HG03558 (cell line): ENCODE results near the gene SPATA9.
"Not testable (repeated sequence)": the region's sequence is repeated elsewhere in the genome, so short reads cannot be mapped to it uniquely, and the experiment has no call there.

Source experiments
- ATAC-seq: cut with Tn5 transposase; IDR thresholded peaks from one replicate; pipeline ENCODE4 v1.9.1; 2021; ENCODE audit warnings: moderate number of reproducible peaks; ENCODE audit not compliant: unreplicated experiment; ENCODE audit errors: extremely low read depth

Gene SPATA9

DNA sequence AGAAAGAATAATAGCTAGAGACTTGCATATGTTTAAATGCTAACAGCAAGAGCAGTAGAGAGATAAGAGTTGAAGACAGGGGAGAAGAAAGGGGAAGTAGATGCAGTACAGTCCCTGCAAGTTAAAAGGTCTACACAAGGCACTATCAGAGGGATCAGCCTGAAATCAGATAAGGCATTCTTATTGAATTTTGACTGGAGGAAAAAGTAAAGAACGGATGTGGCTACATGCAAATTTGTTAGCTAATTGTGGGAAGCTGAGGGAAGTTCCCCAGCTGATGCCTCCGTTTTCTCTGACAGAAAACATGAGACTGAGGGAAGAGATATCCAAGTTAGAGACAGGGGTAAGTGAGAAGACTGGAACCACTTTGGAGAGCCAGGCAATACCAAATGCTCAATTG, 35.4 kb upstream of the SPATA9 start:
- peak; percentile 63 for ATAC-seq

DNA sequence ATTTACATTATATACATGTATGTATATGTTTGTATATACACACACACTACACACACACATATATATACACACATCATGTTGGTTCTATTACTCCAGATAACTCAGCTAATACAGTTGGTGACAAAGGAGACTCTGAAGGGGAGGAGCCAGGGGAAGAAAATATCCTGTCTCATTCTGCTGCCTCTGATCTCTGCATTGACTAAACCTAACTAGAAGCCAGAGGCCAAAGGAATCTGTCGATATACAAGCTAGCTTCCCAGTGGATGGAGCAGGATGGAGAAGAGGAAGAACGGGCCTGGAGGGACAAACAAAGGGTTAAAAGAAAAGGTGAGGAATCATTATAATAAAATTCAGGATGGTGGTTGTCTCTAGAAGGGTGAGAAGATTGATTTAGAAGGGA, 34.6 kb upstream of the SPATA9 start:
- no peak for ATAC-seq

DNA sequence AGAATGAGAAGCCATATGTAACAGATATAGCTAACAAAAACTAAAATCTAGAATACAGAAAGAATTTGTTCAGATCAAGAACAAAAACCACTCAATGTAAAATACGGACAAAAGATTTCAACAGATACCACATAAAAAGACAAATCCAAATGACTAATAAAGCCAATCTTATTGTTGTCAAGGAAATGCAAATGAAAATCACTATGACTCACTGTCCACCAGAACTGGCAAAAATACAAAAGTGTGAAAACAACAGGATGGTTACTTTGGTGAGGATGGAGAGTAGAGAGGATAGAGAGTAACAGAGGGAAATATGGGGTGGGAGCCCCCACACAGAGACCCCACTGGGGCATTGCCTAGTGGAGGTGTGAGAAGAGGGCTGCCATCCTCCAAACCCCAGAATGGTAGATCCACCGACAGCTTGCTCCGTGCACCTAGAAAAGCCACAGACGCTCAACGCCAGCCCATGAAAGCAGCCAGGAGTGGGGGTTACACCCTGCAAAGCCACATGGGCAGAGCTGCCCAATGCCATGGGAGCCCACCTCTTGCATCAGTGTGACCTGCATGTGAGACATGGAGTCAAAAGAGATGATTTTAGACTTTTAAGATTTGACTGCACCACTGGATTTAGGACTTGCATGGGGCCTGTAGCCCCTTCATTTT, 33.1 kb upstream of the SPATA9 start:
- ATAC-seq, result peak; percentile 31

DNA sequence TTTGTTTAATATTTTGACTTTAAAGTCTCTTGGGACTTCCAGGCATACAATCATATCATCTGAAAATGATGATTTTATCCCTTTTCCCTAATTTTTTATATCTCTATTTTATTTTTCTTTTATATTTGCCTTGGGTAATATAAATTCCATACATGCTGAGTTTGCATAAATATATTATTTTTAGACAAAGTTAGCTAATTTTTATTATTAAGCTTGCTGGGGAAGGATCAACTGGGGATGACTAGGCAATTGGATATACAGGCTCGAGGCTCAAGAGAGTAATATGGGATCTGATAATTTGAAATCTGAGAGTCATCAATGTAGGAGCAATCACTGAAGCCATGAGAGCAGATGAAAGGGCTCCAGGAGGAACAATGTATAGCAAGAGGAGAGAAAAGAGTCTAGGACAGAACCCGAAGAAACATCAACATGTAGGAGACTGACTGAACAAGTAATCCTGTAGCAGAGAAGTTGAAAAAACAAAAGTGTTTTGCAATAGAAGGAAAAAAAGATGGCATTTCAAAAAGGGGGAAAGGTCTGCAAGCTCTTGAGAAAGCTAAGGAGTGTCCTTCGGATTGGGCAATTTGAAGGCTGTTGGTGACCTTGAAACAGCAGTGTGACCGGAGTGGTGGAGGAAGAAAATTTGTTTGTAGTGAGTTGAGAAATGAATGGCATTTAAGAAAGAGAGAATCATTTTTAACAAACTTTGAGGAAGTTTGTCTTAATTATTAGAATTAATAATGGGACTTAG, 31.3 kb upstream of the SPATA9 start:
- no peak for ATAC-seq

DNA sequence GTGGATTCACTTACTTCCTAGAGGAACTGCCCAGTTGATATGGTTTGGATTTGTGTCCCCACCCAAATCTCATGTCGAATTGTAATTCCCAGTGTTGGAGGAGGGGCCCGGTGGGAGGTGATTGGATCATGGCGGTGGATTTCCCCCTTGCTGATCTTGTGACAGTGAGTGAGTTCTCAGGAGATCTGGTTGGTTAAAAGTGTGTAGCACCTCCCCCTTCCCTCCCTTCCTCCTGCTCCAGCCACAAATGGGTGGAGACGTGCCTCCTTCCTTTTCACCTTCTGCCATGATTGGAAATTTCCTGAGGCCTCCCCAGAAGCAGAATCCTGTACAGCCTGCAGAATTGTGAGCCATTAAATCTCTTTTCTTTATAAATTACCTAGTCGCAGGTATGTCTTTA, 30.5 kb upstream of the SPATA9 start:
- ATAC-seq, result not testable (repeated sequence)

DNA sequence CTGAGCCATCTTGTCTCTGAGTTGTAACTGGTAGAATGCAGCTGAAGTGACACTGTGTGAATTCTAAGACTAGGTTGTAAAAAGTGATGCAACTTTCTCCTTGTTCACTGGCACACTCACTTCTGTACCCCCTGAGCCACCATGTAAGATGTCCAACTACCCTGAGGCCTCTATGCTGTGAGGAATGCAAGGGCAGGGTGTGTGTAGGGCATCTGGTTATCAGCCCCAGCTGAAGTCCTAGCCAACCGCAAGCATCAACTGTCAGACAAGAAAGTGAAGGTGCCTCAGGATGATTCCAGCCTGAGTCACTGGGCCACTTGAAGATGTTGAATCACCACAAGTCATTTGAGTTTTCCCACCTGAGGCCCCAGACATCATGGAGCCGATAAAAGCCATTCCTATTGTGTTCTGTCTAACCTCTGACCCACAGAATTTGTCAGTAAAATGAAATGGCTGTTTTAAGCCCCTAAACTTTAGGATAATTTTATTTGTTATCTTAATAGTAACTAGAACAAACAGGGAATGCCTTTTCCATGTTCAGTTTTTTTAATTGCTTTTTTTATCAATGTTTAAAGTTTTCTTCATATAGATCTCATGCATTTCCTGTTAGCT, 29.7 kb upstream of the SPATA9 start:
- no peak for ATAC-seq

DNA sequence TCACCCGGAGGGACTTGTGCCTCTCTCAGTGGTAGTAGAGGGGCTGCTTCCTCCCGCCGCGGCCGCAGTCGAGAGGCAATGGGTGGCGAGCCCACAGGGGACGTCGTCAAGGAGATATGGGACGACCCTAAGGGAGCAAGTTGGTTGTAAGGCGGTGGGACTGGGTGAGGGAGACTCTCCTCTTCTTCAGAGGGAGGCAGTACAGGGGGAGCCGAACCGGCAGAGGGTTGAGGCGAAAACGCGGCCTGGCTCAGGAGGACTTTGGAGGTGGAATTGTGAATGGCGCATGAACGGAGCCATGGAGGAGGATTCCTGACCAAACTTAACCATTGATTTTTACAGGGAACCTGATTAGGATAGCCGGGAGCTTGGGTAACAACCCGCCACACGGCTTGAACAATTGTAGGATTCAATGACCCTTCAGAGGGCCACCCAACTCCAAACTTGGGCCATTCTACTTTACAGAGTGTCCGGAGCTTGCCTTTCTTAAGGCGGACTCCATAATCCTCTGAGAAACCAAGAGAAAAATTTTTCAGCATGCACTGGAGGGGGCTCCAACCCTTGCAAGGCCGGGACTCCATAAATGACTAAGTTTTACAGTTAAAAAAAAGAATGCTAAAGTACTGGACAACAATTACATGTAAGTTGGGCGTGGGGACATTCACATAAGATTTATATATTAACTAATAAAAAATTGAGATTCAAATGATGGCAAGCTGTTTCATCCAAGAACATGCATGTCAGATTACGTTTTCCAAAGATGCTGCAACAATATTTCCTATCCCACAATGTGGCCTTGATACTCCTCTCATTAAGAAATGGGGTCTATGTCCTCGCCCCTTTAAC, 28.9 kb upstream of the SPATA9 start:
- ATAC-seq, result no peak

DNA sequence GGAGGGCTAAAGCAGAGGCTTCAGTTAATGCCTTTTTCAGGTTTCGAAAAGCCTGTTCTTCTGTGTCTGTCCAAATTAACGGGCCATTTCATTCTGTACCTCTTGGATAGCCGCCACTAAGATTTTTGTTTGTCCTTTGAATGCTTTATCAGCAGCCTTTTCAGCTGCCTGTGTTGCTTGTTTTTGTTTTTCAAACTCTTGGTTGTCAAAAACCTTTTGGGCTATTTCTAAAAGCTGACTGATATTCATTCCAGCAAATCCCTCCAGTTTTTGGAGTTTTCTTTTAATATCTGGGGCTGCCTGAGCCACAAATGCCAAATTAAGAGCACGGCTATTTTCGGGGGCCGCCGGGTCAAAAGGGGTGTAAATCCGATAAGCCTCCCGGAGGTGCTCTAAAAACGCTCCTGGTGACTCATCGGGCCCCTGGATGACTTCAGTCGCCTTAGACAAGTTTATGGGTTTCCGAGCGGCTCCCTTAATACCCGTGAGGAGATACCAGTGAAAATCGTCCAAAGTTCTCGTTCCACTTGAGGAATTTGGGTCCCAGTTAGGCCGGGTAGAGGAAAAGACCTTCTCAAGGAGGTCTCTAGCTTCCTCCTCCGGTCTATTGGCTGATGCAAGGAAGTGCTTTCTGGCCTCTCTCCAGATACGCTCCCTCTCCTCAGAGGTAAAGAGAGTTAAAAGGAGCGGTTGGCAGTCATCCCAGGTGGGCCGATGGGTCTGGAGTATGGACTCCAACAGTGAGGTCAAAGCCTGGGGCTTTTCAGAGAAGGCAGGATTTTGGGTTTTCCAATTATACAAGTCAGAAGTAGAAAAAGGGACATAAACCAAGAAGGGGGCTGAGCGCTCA, 28.1 kb upstream of the SPATA9 start:
- ATAC-seq, result not testable (repeated sequence)

DNA sequence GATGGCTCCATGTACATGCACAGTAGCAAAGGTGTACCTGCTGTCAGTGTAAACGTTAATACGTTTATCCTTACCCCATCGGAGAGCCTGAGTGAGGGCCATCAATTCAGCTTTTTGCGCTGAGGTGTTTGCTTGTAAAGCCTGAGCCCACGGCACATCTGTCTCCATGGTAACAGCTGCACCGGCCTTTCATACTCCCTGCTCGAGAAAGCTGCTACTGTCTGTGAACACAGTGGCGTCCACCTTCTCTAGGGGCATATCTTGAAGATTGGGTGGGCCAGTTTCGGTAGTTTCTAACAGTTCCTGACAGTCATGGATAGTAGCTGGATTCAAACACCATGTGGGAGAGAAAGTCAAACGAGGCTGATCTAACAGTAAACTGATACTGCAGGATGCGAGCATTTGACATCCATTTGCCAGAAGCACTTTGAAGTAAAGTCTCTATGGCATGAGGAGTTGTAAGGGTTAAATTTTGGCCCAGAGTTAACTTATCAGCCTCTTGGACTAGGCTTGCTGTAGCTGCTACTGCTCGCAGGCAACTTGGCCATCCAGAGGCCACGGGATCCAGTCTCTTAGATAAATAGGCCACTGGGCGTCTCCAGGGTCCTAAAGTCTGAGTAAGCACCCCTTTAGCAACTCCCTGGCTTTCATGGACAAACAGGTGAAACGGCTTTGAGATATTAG, 27.3 kb upstream of the SPATA9 start:
- no peak for ATAC-seq

DNA sequence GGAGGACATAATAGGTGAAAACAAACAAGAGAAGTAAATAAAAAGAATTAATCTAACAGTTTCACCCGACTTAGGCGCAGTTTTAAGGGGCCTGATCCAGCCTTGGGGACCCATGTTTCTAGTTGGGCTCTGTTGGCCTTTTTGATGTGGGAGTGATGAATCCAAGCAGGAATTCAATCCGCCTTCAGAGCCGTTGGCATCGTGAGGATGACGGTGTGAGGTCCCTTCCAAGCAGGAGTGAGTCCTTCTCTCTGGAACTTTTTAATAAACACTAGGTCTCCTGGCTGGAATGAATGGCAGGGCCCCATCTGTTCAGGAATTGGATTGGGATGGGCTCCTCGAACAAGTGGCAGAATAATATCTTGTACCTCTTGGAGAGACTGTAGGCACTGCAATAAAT, 26.1 kb upstream of the SPATA9 start:
- no peak for ATAC-seq

DNA sequence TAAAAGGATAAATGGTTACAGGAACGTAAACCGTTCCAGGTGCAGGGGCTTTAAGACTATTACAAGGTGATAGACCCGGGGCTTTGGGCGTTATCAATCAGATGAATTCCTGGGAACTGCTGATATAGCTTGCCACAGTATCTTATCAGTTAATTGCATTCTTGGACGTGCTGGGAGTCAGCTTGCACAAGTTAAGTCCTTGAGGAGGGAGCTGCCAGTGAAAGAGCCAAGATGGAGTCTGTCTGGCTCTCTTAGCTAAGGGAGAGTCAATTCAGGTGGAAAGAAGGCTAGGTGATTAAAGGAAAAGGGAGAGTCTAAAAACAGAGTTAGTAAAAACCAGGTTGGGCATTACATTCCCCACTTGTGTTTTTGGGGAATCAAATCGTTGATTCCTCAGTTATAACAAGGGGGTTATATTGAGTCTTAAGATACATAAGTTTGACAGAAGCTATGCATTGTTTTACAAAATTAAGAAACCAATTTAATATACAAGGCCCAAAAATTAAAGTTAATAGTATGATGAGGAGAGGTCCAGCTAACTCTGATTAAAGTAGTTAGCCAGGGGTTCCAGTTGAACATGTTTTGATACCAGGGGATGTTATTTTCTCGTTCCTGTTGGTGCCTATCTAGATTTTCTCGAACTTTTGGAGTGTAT, 24.9 kb upstream of the SPATA9 start:
- not testable (repeated sequence) for ATAC-seq

DNA sequence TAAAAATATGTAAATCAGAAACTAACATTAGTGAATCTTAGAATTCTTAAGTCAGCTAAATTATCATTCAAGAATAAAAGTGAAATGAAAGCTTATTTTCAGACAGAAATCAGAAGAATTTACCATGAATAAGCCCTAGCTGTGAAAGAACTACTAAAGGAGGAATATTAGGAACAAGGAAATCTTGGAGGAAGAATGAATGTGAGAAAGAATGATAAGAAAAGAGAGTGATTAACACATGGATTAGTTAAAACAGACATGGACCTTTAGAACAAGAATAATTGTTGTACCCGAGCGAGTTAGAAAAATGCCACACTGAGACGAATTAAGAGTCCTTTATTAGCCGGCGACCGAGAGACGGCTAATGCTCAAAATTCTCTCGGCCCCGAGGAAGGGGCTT, 24.3 kb upstream of the SPATA9 start:
- no peak for ATAC-seq

DNA sequence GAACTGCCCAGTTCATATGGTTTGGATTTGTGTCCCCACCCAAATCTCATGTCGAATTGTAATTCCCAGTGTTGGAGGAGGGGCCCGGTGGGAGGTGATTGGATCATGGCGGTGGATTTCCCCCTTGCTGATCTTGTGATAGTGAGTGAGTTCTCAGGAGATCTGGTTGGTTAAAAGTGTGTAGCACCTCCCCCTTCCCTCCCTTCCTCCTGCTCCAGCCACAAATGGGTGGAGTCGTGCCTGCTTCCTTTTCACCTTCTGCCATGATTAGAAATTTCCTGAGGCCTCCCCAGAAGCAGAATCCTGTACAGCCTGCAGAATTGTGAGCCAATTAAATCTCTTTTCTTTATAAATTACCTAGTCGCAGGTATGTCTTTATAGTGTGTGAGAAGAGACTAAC, 23.4 kb upstream of the SPATA9 start:
- ATAC-seq, result not testable (repeated sequence)

DNA sequence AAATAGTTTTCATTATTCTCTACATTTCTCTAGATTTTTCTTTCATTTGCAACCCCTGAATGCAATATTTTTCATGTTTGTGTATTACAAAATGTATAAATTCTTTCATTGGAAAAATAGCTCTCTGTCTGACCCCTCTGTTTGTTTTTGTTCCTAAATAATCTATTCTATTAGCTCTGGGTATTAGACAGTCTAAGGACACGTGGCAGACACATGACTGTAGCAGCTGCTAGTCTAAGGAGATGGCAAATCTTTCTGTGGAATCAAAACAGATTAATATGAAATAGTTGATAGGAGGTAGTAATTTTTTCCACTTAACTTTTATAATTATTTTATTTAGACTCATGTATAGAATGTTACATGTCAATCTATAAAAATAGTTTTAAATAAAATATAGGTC, 21.4 kb upstream of the SPATA9 start:
- ATAC-seq, result no peak

DNA sequence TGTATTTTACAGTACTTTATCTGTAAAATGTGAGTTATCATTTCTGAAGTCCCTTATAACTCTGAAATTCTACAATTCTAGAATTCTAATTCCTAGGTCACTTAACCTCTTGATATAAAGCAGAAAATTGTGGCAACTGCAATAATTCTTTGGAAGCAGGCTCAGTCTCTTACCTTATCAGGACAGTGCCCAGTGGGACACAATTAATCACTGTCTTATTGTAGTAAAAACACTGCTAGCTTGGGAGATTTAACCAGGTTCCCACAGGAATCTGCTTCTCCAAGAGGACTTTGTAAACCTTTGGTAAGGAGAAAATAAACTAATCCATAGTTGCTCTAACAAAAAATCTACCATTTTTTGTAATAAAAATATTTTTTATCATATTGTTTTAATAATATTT, 18.3 kb upstream of the SPATA9 start:
- ATAC-seq, result no peak

DNA sequence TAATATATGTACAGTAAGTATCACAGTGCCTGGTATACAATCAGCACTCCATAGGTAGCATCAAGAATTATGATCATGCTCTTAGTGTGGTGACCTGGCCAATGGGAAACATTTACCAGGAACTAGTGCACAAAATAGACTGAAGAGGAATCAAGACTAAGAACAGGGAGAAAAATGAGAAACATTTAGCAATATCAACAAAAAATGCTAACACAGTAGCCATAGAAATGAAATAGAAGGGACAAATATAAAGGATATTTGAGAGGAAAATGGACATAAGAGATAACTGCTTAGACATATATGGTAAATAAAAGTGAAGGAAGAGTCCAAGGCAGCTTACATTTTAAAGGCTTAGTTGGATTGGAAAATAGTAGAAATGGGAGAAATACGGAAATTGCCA, 16.5 kb upstream of the SPATA9 start:
- no peak for ATAC-seq

DNA sequence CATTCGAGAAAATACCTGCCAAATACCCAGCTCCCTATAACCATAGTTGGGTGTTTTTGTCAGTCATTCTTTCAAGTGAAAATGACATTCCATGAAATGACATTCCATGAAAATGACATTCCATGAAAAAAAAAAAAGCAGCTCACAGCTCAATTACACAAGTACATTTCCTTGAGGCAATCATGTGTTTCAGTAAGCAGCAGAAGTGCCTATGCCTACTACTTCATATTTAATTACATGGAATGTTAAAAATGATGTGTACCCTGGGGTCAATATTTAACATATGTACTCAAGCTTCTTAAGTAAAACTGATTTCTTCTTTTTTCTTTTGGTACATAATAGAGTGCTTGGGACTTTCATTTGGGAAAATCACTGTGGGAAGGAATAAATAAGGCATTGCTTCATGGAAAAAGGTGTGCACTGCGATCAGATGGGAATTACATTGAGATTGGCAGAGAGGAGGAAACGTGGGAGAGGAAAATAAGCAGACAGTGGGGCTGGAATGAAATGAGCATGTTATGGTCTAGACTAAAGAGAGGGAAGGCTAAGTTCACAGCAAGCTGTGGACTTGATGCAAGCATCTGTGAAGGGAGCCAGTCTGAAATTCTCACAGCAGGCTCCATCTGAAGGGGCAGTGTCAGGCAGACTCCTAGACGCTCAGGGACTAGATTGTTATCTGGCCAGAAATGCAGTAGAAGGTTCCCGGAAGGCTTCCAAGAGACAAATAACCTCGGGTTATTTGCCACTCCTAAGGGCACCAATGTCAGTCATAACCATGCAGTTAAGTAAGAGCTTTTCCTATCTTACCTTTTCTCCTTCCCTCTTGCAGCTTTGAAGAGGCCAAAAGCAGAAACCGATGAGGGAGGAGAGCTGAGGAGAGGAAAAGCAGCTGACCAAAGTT, 15.2 kb upstream of the SPATA9 start:
- ATAC-seq, result no peak

DNA sequence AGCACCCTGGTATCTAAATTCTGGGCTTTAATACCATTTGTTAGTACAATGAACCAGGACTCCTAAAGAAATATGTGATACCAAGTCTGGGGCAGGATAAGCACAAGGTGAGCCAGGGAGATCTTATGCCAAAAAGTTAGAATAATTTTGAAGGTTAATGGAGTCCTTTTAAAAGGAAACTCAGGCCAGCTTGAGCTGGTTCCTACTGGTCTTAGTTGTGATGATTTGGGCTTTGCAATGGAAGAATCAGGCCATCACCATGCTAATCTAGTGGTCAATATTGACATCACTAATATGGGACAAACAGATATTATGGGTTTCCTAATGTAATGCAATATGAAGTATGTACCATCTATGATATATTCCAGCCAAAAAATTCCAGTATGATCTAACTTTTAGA, 7.5 kb upstream of the SPATA9 start:
- ATAC-seq, result no peak
